HG02852 (cell line): ENCODE data around the gene ESX1.
"Not testable (repeated sequence)": the region's sequence is repeated elsewhere in the genome, so short reads cannot be mapped to it uniquely, and the experiment has no call there.

Experiments used
- ATAC-seq: cut with Tn5 transposase; IDR thresholded peaks from one replicate; pipeline ENCODE4 v1.9.1; 2021; ENCODE audit warnings: mild to moderate bottlenecking, moderate library complexity; ENCODE audit not compliant: unreplicated experiment

Gene ESX1

DNA sequence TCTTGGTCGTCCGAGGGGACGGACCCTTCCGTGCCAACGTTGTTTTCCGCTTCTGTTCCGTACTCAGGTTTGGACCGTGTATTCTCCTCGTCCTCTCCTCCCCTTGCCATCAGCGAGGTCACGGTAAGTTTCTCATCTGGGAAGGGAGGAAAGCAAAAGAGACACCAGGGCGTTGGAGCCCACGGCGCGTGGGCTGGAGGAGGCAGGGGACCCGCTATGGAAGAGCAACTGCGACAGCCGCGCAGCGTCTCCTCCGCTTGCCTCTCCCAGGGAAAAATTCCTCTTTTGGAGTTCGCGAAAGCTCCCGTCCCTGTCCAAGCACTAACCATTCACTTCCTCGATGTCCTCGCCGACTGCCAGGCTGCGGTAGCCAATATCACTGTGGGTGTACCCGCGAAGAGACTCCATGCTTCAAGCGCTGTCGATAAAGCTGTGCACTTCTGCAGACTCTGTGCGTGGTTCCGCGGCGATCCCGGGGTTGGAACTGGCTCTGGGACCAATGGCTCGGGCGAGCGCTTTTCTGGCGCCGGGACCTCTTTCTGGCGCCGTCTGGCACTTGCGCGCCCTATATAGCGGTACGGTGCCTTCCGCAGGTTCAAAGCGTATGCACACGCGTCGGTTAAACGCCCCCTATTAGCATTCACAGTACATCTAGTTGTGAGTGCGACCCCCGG, at the start of gene ESX1:
Gene ESX1, minus strand, starts transcription at position 492 of the 674 bp plus-strand sequence. Its CDS starts 84 bp downstream, at position 408.
- no peak for ATAC-seq

DNA sequence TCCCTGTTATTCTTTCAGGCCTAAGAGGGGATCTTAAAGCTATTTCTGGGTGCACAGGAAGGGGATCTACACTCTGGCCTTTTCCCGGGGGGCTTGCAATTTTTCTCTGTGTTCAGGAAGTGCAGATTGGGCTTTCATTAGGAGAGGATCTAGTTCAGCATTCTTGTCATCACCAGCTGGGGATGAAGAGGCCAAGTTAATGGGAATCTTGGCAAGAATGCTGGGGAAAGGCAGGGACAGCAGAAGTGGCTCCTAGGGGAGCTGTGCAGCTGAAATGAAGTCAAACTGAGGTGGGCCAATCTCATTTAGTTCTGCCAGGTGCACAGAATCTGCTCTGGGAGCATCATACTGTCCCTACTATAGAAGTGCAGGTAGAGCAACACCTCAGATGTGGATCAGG, 40.9 kb upstream of the ESX1 start:
- ATAC-seq = no peak

DNA sequence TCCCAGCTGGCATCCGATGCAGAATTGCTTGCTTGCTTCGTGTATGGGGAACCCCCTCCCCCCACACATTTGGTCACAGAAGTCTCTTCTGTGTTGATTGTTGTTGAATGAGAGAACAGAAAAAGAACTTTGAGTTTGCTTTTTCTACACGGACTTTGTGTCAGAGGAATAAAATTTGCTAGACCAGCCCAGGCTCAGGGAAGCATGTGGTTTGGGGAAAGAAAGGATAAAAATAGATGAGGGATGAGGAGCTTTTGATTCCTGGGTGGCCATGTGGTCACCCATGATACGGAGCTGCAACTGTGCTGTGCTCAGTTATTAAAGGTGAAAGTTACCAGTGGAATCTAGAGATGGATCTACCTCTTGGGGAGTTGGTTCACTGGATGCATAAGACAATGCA, 34.2 kb upstream of the ESX1 start:
- no peak for ATAC-seq

DNA sequence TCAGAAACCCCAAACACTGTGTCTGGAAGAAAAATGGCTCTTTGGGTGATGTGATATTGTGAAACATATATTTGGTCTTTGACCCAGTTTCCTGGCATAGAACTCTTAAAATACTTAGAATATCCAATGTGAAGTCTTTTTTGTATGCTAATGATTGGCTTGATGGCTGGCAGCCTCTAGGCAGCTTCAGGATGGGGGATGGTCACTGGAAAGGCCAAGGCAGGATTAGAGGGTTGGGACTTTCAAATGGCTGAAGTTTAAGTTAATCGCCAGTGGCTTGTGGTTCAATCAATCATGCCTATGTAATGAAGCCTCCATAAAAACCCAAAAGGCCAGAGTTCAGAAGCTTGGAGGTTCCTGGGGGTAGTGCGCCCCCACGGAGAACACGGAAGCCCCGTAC, 33.5 kb upstream of the ESX1 start:
- ATAC-seq = no peak

DNA sequence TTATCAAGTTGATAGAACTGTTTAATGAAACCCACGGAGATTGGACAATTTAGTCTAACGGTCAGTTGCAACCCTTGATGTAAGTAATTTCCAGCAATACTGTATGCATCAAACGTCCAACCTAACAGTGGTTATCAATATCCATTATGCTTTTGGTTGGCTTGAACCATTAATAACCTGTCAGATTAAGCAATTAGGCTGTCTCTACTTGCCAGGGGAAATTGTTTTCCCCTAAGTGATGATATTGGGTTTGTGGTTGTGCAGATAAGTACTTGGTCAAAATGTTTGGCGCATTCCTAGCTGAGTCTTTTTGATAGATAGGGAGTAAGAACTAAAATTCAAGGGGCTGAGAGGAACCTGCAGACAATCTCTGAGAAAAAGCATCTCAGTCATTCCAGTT, 30.5 kb upstream of the ESX1 start:
- ATAC-seq = no peak

DNA sequence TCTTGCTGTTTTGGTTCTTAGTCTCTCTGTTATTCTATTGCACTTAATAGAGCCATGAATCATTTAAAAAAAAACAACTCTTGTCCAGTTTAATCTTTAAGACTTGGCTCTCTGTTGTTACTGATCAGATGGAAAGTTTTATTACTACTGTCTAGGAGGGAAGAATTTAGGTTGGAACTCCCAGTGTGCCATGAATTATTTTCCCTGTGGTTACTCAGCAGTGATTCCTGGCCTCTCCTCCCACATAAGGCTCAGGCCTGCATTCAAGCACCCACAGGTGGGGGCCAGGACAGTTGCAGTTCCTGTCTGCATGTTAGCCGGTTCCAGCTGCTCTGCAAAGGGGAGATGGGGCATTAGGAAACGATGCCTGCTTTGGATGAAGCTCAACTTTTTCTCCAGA, 29.8 kb upstream of the ESX1 start:
- ATAC-seq = no peak

DNA sequence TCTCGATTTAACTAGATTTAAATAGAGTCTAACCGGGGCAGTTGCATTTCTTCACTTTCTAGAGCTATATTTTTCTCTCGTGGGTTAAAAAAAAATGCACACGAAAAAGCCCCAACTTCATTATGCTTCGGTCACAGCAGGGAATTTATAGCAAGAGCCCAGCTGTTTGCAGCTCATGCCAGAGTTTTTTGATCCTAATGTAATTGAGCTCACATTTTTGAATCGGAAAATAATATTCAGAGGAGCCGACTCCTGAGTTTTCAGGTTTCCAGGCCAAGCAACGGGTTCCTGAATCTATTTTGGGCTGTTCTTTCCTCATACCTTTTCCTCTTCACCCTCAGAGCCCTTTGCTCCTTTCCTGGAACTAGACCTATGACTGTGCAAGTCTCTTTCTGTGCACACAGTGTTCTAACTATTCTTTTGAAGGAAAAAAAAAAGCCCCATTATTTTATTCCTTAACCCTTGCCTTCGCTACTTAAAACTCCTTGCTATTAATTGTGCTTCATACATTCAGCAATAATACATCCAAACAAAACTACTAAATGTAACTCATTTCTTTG, 27.5 kb upstream of the ESX1 start:
- ATAC-seq = no peak

DNA sequence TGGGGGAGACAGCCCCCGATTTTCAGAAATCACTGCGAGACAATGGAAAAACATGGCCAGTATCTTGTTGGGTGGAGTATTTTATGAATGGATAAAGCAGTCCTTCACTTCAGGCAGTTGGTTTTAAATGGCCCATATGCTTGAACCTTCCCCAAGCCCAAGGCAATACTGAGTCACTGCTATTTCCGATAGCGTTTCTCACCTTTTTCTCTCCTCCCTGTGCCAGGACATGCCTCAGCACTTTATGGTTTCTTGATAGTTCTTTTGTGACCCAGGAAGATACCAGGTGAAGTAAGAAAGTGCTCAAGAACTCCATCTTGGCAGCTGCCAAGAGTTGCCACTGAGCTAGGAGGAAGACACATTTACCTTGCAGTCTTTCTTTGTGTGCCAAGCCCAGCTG, 26.8 kb upstream of the ESX1 start:
- no peak for ATAC-seq

DNA sequence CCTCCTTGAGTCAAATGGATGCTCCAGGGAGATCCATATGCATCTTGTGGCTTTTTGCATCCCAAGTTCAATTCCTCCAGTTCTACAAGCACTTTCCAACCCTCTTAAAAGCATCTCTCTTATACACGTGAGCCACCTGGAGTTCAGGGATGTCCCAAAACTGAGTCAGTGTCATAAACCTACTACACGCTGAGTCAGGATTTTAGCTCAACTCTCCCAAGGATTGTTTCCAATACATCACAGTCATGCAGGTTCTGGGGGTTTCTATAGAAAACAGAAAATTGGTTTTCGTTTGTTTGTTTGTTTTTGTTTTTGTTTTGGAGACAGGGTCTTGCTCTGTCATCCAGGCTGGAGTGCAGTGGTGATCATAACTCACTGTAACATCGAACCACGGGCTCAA, 25.9 kb upstream of the ESX1 start:
- ATAC-seq = no peak

DNA sequence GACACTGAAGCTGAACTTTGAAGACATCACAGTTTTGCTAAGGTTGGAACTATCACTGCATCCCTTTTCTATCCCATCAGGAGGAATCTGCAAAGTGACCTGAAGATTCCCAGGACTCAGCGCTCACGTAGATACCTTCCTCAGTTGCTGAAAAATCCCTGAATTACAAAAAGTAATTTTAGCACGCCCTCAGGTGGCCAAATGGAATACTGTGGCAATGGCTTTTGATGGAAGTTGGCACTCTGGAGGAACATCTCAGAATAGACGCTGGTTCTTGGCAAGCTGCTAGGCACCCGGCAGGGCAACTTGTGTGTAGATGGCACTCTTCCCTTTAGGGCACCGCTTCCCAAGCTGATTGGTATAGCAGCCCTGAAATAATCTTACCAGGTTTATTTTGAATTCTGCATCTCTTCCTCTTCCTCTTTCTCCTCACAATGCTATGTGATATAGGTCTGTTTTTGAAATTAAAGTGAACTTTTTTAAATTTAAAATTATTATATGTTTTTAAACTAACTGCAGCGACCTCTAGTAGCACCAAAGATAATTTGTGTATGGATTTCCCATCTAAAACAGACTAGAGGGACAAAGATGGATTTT, 16.3 kb upstream of the ESX1 start:
- no peak for ATAC-seq

DNA sequence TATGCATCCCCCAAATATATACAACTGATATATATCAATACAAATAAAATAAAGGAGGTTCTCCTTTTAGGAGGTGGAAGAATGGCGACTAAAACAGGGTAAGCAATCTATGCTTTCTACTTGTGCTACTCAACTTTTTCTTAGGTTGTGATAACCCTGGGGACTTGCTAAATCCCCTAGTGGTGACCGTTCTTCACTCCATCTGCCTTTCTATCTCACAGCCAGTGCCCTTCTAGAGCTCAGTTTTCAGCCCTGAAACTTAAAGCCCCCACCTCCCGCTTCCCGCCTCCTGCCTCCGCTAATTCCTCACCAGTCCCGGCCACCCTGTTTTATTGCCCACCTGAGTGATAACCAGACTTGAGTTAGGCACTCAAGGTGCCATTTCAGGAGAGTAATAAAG, 15.5 kb upstream of the ESX1 start:
- ATAC-seq = no peak

DNA sequence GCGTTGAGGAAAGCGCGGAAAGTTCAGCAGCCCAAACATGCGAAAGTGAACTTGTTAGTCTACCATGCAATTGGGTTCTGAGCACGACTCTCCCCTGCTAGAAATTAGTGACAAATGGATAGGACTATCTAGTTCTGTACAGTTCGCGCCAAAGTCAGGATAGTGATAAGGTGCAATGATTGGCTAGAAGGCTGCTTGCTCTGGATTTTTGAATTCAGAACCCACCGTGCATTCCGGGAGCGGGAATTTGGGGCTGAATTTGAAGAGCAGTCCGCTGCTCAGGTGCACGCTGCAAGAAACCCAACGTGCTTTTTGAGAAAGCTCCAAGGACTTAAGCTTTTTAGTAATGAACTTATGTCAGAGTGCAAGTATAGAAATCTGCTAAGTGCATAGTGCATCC, 732 bp upstream of the ESX1 start:
- ATAC-seq = no peak

DNA sequence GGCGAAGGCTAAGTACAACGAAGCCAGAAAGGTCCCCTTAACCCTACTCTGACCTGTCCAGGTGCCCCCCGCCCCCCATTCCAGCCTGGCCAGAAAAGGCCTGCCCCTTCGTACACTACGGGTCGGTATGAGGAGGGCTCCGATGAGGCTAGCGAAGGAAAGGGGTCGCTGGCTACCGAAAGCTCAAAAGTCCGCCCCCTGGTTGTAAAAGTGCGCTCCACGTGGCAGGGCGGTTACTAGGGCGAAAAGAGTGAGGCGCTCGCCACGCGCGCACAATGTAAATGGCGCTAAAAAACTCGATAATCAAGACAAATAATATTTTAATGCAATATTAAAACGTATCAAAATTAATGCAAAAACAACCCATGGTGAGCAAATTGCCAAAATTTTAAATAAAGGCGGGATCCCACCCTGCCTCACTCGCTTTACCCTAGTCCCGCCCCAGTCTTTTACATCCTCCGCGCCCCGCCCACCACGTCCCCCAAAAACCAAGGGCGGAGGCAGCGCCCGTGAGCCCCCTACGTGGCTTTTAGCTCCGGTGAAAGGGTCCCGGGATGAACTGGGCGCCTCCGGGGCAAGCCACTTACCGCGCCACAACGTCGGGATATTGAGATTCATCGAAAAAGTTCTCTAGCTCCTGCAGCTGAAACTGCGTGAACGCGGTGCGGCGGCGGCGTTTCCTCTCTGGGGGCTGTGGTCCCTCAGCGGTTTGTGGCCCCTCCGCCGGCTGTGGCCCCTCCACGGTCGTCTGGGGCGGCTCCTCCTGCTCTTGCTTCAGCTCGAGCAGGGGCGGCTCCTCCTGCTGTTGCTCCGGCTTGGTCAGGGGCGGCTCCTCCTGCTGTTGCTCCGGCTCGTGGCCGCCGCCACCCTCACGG, 929 bp downstream of the ESX1 start:
- no peak for ATAC-seq

DNA sequence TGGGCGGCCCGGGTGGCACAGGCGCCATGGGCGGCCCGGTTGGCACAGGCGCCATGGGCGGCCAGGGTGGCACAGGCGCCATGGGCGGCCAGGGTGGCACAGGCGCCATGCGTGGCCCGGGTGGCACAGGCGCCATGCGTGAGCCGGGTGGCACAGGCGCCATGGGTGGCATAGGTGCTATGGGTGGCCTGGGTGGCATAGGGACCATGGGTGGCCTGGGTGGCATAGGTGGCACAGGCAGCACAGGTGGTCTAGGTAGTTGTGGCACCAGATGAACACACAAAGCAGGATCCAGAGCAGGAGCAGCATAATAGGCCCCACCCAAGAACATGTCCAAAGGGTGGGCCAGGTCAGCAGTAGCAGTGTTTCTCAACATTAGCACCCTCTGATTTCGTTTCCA, 4.3 kb downstream of the ESX1 start:
- no peak for ATAC-seq

DNA sequence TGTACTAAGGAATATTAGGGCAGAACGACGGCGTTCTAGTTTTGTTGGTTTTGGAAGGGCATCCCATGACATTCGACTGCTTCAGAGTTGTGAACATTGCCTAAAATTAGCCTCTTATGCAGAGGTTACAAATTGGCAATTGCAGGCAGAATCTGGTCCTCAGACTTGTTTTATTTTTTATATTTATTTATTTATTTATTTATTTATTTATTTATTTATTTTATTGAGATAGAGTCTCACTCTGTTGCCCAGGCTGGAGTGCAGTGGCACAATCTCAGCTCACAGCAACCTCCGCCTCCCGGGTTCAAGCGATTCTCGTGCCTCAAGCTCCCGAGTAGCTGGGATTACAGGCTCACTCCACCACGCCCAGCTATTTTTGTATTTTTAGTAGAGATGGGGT, 24.7 kb downstream of the ESX1 start:
- not testable (repeated sequence) for ATAC-seq

DNA sequence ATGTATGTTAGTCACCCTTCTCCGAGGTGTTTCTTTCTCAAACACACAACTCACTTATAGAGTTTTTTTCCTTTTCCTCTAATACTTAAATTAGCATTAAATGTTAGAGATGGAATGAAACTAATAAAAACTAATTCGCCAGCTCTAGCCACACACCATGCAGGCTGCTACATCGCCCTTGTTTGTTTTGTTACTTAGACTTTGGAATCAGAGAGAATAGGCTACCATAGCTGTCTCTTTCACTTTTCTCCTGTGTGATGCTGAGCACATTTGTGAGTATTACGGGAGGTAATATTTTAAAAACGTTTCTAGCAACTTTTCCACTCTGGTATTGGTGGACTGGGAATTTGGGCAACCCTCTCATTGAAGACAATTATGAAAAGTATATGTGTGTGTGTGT, 43.5 kb downstream of the ESX1 start:
- no peak for ATAC-seq

DNA sequence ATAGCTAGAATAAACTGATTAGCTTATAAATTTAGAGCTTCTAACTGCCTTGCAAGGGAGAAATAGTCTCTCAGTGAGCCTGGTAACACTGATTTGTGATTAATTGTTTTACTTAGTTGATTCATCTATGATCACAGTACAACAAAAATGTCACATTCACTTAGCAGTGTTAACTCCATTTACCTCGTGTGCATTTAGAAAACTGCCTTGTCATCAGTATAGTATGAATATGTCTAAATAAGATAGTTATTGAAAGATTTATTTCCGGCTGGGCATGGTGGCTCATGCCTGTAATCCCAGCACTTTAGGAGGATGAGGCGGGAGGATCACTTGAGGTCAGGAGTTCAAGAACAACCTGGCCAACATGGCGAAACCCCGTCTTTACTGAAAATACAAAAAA, 49.2 kb downstream of the ESX1 start:
- no peak for ATAC-seq
